Pericardium fibroblast (primary cell): ENCODE data around the gene TRIML1. TPM values are rescaled to one million over a fixed set of nuclear protein-coding genes. Genes with fewer than 3 reads are reported as not detected.

ENCODE experiments used
- total RNA-seq: library from RNA; depleted of rRNA; stranded (reverse); fragments of >200 nt; gene quantifications from 2 replicates; pipeline ENCODE4 v1.2.3, GENCODE V29; 2015

Gene TRIML1, protein sequence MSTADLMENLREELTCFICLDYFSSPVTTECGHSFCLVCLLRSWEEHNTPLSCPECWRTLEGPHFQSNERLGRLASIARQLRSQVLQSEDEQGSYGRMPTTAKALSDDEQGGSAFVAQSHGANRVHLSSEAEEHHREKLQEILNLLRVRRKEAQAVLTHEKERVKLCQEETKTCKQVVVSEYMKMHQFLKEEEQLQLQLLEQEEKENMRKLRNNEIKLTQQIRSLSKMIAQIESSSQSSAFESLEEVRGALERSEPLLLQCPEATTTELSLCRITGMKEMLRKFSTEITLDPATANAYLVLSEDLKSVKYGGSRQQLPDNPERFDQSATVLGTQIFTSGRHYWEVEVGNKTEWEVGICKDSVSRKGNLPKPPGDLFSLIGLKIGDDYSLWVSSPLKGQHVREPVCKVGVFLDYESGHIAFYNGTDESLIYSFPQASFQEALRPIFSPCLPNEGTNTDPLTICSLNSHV
- total RNA-seq: not detected in 2 replicates

DNA sequence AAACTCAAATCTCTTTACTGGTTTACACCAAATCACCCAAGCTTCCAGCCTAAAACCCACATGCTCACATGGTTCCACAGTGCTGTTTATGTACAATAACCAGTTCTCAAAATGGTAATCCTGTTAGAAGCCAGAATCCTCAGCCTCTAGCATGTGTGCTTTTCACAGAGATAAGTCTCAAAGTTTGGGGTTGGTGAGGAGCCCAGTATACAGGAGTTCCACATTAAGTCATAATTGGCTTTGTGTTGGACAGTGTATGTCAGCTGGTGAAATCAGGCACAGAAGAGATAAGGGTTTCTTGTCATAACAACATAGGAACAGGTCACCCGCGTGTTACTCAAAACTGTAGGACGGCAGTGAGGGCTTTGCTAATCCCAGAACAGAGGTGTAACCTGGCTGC is at the start of gene TRIML1:
Gene TRIML1 (plus strand): TSS at position 301 of the 400 bp plus-strand sequence. CDS start 118 bp downstream, outside the sequence.

DNA sequence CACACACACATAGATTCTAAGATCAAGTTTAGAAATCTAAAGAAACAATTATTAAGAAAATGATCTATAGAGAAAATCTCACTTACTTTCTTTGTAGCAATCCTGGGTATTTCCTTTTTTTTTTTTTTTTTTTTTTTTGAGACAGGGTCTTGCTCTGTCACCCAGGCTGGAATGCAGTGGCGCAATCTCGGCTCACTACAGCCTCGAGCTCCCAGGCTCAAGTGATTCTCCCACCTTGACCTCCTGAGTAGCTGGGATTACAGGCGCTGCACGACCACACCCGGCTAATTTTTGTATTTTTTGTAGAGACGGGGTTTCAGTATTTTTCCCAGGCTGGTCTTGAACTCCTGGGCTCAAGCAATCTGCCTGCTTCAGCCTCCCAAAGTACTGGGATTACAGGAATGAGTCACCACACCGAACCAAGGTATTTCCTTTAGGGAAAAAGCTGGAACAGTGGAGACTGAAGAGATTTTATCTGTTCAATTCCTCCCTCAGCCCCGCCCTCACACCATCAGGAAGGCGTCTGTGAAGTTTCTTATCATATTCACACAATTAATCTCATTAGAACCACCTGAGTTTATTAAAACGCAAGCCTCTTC is 30.0 kb upstream of the TRIML1 start, which contains the start of gene TRIML2:
Gene TRIML2 (minus strand): TSS at position 447 of the 599 bp plus-strand sequence. CDS start 4,235 bp downstream, outside the sequence.

Other genes with a start within 250 kb of the TRIML1 start
- gene ZFP42, start 143.7 kb upstream of the TRIML1 start, total RNA-seq: 0.12 and 0.17 TPM in 2 replicates
- not detected in 2 replicates for gene TRIML2, start 29.8 kb upstream of the TRIML1 start, total RNA-seq